NB4 (cell line): ENCODE data around the gene C6orf47.

Source experiments
- DNase-seq: peaks from one replicate; pipeline ENCODE4 v3.0.0; 2010; ENCODE audit warnings: low read depth
- H3K4me3 ChIP-seq: one replicate; pipeline ENCODE4 v1.5.1; 2011; ENCODE audit warnings: mild to moderate bottlenecking, low read depth, low read length, moderate library complexity
- MYC ChIP-seq: IDR thresholded peaks from 2 replicates; pipeline ENCODE4 v1.6.1; 2011; ENCODE audit warnings: low read depth, low read length
- POLR2A ChIP-seq: IDR thresholded peaks from 2 replicates; pipeline ENCODE4 v1.6.1; 2011; ENCODE audit warnings: mild to moderate bottlenecking; ENCODE audit not compliant: insufficient read length; ENCODE audit errors: extremely low read depth
- TF ChIP-seq, protein P1 (sequence below): IDR thresholded peaks from one replicate; pipeline ENCODE4 v1.5.1; 2012; ENCODE audit warnings: low read depth, low read length
- TF ChIP-seq, protein P2 (sequence below): IDR thresholded peaks from 2 replicates; pipeline ENCODE4 v1.6.1; 2011; ENCODE audit warnings: low read depth, low read length

Gene C6orf47

DNA sequence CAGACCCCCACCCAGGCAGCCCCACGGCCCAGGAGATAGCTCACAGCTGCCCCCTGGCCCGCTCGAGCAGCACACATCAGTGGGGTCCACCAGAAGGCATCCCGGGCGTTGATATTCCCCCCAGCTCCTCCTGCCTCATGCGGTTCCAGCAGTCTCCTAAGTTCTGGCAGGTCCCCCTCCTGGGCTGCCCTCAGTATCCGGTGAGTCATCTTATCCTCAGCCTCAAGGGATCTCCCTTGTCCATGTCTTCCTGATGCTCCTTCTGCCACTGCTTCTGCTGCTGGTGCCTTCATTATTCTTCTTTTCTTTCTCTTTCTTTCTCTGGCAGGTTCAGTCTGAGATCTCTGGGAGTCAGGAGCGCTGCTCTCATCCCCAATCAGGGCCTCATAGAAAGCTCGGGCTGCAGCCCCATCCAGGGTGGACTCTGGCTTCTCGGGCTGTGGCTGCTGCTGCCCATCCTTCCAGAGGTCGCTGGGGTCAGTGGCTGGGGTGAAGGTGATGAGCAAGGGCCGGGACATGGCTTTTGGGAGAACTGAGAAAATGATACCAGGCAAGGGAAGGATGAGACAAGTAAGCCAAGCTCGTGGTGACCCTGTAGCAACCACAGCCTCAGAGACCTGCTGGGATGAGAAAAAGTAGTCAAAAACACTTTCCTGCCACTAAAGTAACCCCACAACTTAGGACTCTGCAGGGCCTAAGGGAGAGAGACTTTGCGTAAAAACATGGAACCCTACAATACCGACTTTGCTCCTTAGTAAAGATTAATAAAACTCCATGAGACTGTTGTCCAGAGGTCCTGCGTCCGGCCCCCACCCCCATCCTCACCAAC lies 3.6 kb upstream of the C6orf47 start:
- peak overlapping the region; percentile 87 for H3K4me3 ChIP-seq
- DNase-seq = peak; percentile 69
- TF ChIP-seq, protein P1, sequence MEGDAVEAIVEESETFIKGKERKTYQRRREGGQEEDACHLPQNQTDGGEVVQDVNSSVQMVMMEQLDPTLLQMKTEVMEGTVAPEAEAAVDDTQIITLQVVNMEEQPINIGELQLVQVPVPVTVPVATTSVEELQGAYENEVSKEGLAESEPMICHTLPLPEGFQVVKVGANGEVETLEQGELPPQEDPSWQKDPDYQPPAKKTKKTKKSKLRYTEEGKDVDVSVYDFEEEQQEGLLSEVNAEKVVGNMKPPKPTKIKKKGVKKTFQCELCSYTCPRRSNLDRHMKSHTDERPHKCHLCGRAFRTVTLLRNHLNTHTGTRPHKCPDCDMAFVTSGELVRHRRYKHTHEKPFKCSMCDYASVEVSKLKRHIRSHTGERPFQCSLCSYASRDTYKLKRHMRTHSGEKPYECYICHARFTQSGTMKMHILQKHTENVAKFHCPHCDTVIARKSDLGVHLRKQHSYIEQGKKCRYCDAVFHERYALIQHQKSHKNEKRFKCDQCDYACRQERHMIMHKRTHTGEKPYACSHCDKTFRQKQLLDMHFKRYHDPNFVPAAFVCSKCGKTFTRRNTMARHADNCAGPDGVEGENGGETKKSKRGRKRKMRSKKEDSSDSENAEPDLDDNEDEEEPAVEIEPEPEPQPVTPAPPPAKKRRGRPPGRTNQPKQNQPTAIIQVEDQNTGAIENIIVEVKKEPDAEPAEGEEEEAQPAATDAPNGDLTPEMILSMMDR = no peak

DNA sequence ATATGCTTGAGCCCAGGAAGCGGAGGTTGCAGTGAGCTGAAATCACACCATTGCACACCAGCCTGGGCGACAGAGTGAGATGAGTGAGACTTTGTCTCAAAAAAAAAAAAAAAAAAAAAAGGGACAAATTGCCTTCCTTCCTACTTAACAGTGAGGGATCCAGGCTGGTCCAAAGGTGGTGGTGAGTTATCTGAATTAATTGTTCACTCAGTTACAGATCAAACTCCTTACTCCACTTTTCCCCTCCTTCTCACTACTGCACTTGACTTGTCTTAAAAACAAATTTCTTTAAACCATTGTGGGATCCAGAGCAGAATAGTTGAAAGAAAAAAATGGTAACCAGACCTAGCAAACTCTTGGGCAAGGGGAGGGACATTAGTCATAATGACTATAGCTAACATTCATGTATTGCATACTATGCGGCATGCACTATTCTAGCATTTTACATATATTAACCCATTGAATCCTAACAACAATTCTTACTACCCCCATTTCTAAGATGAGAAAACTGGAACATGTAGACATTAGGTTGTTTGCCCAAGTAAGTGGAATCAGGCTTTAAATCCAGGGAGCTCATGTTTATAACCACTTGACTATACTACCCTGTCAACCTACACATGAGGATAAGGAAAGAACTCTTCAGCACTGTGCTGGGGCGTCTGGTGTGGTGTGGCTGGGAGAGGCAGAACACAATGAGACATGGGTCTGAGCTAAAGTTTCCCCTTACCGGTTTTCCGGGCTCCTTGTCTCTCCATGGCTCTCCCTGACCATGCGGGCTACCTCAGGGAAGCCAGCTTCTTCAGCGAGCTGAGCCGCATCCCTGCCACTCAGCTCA lies 2.8 kb upstream of the C6orf47 start:
- TF ChIP-seq, protein P1 = no peak
- TF ChIP-seq POLR2A (no peak), MYC (no peak)
- TF ChIP-seq, protein P2, sequence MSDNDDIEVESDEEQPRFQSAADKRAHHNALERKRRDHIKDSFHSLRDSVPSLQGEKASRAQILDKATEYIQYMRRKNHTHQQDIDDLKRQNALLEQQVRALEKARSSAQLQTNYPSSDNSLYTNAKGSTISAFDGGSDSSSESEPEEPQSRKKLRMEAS = no peak
- no peak for DNase-seq
- peak overlapping the region; percentile 87 for H3K4me3 ChIP-seq

DNA sequence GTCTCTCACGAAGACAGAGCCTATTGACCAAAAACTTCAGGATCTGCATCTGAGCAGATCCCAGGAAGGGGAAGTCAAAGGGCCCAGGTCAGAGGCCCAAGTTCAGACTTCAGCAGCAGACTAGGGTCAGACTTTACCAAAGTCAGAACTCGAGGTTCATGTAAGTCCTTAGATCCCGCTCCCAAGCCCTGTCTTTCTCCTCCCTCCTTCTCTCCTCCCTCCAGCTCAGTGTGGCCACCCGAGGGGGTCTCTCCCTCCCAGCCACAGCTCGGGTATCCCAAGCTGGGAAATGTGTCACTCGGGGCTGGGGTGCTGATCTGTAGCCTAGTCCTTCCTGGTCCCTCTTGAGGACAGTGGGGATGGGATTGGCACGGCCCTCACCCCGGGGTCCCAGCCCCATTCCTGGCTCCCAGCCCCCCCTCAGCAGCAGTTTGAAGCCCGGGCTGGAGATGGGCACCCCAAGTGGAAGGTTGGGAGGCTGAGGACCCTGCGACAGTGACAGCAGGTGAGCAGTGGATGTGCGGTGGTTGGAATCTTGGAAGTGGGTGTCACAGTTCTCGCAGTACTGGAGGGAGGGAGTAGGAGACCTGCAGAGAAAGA lies 1.6 kb upstream of the C6orf47 start:
- TF ChIP-seq, protein P1 = no peak
- TF ChIP-seq MYC (no peak), POLR2A (no peak)
- TF ChIP-seq, protein P2 = no peak
- DNase-seq = no peak
- no peak overlapping the region for H3K4me3 ChIP-seq

DNA sequence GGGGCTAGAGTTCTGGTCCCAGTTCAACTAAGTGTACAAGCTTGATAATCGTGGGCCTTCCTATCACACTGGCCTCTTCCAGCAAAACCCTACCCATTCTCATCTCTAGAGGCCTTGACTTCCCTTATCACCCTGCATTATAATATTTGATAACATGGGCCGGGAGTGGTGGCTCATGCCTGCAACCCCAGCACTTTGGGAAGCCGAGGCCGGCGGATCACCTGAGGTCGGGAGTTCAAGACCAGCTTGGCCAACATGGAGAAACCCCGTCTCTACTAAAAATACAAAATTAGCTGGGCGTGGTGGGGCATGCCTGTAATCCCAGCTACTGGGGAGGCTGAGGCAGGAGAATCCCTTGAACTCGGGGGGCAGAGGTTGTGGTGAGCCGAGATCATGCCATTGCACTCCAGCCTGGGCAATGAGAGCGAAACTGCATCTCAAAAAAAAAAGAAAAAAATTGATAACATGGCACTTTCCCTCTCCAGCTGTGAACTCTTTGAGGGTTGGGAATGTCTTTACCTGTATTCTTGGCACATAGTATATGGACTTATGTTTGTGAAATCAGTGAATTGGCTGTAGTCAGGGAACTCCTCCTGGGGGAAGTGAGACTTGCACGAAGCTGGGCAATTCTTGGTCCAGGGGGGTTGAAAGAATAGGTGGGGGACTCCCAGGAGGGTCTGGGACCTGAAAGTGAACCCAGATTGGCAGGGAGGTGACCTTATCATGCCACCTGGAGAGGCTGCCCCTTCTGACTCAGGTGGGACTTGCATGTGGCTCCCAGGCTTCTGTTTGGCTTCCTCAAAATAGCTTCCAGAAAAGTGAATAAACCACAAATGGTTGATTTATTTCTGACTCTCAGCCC lies 915 bp upstream of the C6orf47 start:
- DNase-seq = no peak
- no peak for TF ChIP-seq MYC
- TF ChIP-seq, protein P1 = no peak
- peak overlapping the region; percentile 63 for H3K4me3 ChIP-seq

DNA sequence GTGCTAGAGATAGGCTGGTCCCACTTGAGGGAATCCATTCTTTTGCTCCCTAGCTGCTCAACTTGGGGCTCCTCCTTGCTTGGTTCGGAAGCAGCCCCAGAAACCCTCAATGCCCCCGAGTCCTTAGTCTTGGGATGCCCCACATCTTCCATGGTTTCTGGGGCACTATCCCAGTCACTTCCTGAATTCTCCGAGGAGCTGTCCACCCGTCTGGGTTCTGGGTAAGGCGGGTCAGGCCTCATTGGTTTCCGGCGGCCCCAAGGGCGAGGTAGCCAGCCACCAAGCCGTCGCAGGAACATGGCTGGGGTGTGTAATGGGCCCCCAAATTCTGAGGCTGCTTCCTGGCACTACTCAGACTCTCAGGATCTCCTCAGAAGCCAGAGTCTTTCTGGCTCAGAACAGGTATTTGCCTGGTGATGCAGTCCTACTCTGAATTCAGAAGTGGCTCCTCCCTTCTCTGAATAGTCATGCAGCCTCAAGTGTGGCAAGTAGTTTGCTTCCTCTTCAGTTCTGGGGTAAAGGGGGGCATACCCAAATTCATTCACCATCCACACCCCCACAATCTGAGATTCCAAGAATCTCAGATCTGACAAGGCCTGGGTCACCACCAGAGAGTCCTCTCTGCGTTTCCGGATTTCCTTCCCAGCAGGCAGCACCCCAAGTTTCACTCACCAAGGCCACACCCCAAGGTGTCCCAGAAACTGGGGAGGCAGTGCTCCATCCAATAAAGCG lies 763 bp downstream of the C6orf47 start:
- peak overlapping the region; percentile 90 for H3K4me3 ChIP-seq
- peak; percentile 62 for DNase-seq
- TF ChIP-seq MYC = no peak
- TF ChIP-seq, protein P2 = no peak
- TF ChIP-seq POLR2A = no peak
- TF ChIP-seq, protein P1 = no peak
